GM12878 (cell line): ENCODE measurements around the gene PPIL6.

Experiments
- EGR1 ChIP-seq, 2 experiments: IDR thresholded peaks; 1 replicate in 1 of 2; 2 replicates in 1 of 2; pipeline ENCODE4 v1.6.1; 2011 to 2012; ENCODE audit warnings: low read depth in 2 of 2, low read length in 2 of 2, borderline replicate concordance in 1 of 2, mild to moderate bottlenecking in 1 of 2, moderate library complexity in 1 of 2
- EZH2 ChIP-seq: IDR thresholded peaks from 2 replicates; pipeline ENCODE4 v1.6.1; 2012; ENCODE audit warnings: low read depth, mild to moderate bottlenecking, control low read depth, inconsistent platforms, low read length, borderline replicate concordance; ENCODE audit not compliant: control insufficient read depth
- MXI1 ChIP-seq: fragments of 150-350 bp; IDR thresholded peaks from 2 replicates; pipeline ENCODE4 v1.6.1; 2011; ENCODE audit warnings: low read depth, mild to moderate bottlenecking, inconsistent platforms, low read length, improper control_type of control experiment
- POLR2A ChIP-seq: IDR thresholded peaks from 2 replicates; pipeline ENCODE4 v1.6.1; 2011; ENCODE audit warnings: low read depth, mild to moderate bottlenecking, low read length
- POLR2AphosphoS5 ChIP-seq: IDR thresholded peaks from 2 replicates; pipeline ENCODE4 v1.6.1; 2011; ENCODE audit warnings: mild to moderate bottlenecking, low read length, inconsistent platforms
- SUZ12 ChIP-seq: fragments of 200-600 bp; sonication (generic); IDR thresholded peaks from one replicate; pipeline ENCODE4 v1.6.1; 2018; ENCODE audit warnings: antibody characterized with exemption, mild to moderate bottlenecking; ENCODE audit not compliant: unreplicated experiment
- ZNF217 ChIP-seq: fragments of 450-650 bp; IDR thresholded peaks from 2 replicates; pipeline ENCODE4 v1.6.1; 2017; ENCODE audit warnings: antibody characterized with exemption, mild to moderate bottlenecking
- TF ChIP-seq, protein P1 (sequence below): IDR thresholded peaks from 2 replicates; pipeline ENCODE4 v1.6.1; 2012; ENCODE audit warnings: low read depth, low read length, improper control_type of control experiment
- TF ChIP-seq, protein P2 (sequence below), 3 experiments: IDR thresholded peaks in 2 of 3; conservative IDR thresholded peaks in 1 of 3; 2 replicates each; pipeline ENCODE4 v1.5.1; 2011; ENCODE audit warnings: low read depth in 3 of 3, low read length in 3 of 3, mild to moderate bottlenecking in 3 of 3, control low read depth in 2 of 3, moderate library complexity in 2 of 3, inconsistent platforms in 1 of 3, mixed read lengths in 1 of 3; ENCODE audit not compliant: control insufficient read depth in 2 of 3, insufficient read depth in 1 of 3; ENCODE audit errors: extremely low read depth in 1 of 3

GRCh38 chr6:109344226-109344625, 96.2 kb downstream of the PPIL6 start:
- TF ChIP-seq POLR2A (no peak), POLR2AphosphoS5 (no peak), MXI1 (no peak), ZNF217 (no peak), SUZ12 (no peak), EGR1 (IDR thresholded peaks at IDR 0.05; ENCODE audit: borderline replicate concordance in 1 of 2, low read depth in 2 of 2, low read length in 2 of 2) (no peak), EZH2 (no peak)
- TF ChIP-seq, protein P1, sequence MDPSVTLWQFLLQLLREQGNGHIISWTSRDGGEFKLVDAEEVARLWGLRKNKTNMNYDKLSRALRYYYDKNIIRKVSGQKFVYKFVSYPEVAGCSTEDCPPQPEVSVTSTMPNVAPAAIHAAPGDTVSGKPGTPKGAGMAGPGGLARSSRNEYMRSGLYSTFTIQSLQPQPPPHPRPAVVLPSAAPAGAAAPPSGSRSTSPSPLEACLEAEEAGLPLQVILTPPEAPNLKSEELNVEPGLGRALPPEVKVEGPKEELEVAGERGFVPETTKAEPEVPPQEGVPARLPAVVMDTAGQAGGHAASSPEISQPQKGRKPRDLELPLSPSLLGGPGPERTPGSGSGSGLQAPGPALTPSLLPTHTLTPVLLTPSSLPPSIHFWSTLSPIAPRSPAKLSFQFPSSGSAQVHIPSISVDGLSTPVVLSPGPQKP, result no peak
- TF ChIP-seq, protein P2, sequence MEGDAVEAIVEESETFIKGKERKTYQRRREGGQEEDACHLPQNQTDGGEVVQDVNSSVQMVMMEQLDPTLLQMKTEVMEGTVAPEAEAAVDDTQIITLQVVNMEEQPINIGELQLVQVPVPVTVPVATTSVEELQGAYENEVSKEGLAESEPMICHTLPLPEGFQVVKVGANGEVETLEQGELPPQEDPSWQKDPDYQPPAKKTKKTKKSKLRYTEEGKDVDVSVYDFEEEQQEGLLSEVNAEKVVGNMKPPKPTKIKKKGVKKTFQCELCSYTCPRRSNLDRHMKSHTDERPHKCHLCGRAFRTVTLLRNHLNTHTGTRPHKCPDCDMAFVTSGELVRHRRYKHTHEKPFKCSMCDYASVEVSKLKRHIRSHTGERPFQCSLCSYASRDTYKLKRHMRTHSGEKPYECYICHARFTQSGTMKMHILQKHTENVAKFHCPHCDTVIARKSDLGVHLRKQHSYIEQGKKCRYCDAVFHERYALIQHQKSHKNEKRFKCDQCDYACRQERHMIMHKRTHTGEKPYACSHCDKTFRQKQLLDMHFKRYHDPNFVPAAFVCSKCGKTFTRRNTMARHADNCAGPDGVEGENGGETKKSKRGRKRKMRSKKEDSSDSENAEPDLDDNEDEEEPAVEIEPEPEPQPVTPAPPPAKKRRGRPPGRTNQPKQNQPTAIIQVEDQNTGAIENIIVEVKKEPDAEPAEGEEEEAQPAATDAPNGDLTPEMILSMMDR (IDR thresholded peaks at IDR 0.05 in 2 of 3, conservative IDR thresholded peaks at IDR 0.05 in 1 of 3; ENCODE audit: control insufficient read depth in 2 of 3, extremely low read depth in 1 of 3, insufficient read depth in 1 of 3, low read depth in 3 of 3, low read length in 3 of 3), result no peak
